WTC11 (cell line): ENCODE results near the gene FAM163A. TPM values are rescaled to one million over a fixed set of nuclear protein-coding genes. Genes with fewer than 3 reads are reported as not detected.

Experiments used
- ATAC-seq: fragments of 200-7000 bp; cut with Tn5 transposase; 2 replicates; pipeline ENCODE4 v1.10.0; 2021; ENCODE audit warnings: mild to moderate bottlenecking, moderate library complexity
- CTCF ChIA-PET: fragments of 300-600 bp; sonication (Branson Sonifier 250); formaldehyde crosslinking; loops from one replicate; lab custom pipeline; 2021; ENCODE audit warnings: antibody characterized with exemption; lab: Charles Lee
- POLR2A ChIA-PET: fragments of 350-600 bp; sonication (Branson Sonifier 250); formaldehyde crosslinking; loops from one replicate; lab custom pipeline; 2021; ENCODE audit warnings: antibody characterized with exemption; lab: Charles Lee
- DNase-seq: peaks from one replicate; pipeline ENCODE4 v3.0.0; 2021; ENCODE audit warnings: low spot score
- H3K27ac Mint-ChIP-seq: 2 replicates; pipeline ENCODE4 v1.8.0; 2021; ENCODE audit warnings: mixed read lengths
- H3K27me3 Mint-ChIP-seq: 2 replicates; pipeline ENCODE4 v1.8.0; 2021; ENCODE audit warnings: low read depth, mild to moderate bottlenecking, moderate library complexity, mixed read lengths
- H3K36me3 Mint-ChIP-seq: 2 replicates; pipeline ENCODE4 v1.8.0; 2021; ENCODE audit warnings: mixed read lengths
- H3K4me1 Mint-ChIP-seq: 2 replicates; pipeline ENCODE4 v1.8.0; 2022; ENCODE audit warnings: mixed read lengths
- H3K4me3 Mint-ChIP-seq: 2 replicates; pipeline ENCODE4 v1.8.0; 2021; ENCODE audit warnings: mild to moderate bottlenecking, moderate library complexity, mixed read lengths
- H3K9me3 Mint-ChIP-seq: 2 replicates; pipeline ENCODE4 v1.8.0; 2021; ENCODE audit warnings: mixed read lengths
- ATF2 ChIP-seq: sonication (generic); formaldehyde crosslinking; IDR thresholded peaks from 2 replicates; pipeline ENCODE4 v1.8.1; 2022; ENCODE audit warnings: low read depth, missing genetic modification reagents, borderline replicate concordance
- CREB1 ChIP-seq: sonication (generic); formaldehyde crosslinking; IDR thresholded peaks from 2 replicates; pipeline ENCODE4 v1.8.0; 2023; ENCODE audit warnings: mild to moderate bottlenecking, missing genetic modification reagents
- E2F5 ChIP-seq: sonication (generic); formaldehyde crosslinking; IDR thresholded peaks from 2 replicates; pipeline ENCODE4 v1.8.1; 2022; ENCODE audit warnings: mild to moderate bottlenecking, moderate library complexity, missing genetic modification reagents
- ELF4 ChIP-seq: sonication (generic); formaldehyde crosslinking; IDR thresholded peaks from 2 replicates; pipeline ENCODE4 v1.8.1; 2022; ENCODE audit warnings: low read depth, mild to moderate bottlenecking, moderate library complexity, missing genetic modification reagents
- ESRRA ChIP-seq: sonication (generic); formaldehyde crosslinking; IDR thresholded peaks from 2 replicates; pipeline ENCODE4 v1.8.1; 2022; ENCODE audit warnings: mild to moderate bottlenecking, missing genetic modification reagents, borderline replicate concordance
- ETV6 ChIP-seq: sonication (generic); formaldehyde crosslinking; IDR thresholded peaks from 2 replicates; pipeline ENCODE4 v1.8.1; 2022; ENCODE audit warnings: mild to moderate bottlenecking, missing genetic modification reagents
- FOXK1 ChIP-seq: sonication (generic); formaldehyde crosslinking; IDR thresholded peaks from 2 replicates; pipeline ENCODE4 v1.8.0; 2022; ENCODE audit warnings: mild to moderate bottlenecking, moderate library complexity, missing genetic modification reagents
- GRHL2 ChIP-seq: fragments of 250-450 bp; sonication (Bioruptor Pico); IDR thresholded peaks from 2 replicates; pipeline ENCODE4 v1.8.0; 2022; ENCODE audit warnings: mild to moderate bottlenecking, moderate library complexity; ENCODE audit not compliant: insufficient replicate concordance, severe bottlenecking
- JUN ChIP-seq: sonication (generic); formaldehyde crosslinking; IDR thresholded peaks from 2 replicates; pipeline ENCODE4 v1.8.0; 2023; ENCODE audit warnings: mild to moderate bottlenecking, missing genetic modification reagents
- KAT7 ChIP-seq: sonication (generic); formaldehyde crosslinking; IDR thresholded peaks from 2 replicates; pipeline ENCODE4 v1.8.1; 2023; ENCODE audit warnings: missing genetic modification reagents, mild to moderate bottlenecking, borderline replicate concordance
- MYBL2 ChIP-seq: sonication (generic); formaldehyde crosslinking; IDR thresholded peaks from 2 replicates; pipeline ENCODE4 v1.8.1; 2023; ENCODE audit warnings: mild to moderate bottlenecking, moderate library complexity, missing genetic modification reagents
- NFYB ChIP-seq: sonication (generic); formaldehyde crosslinking; conservative IDR thresholded peaks from 2 replicates; pipeline ENCODE4 v1.8.0; 2022; ENCODE audit warnings: low read depth, missing genetic modification reagents
- NR3C1 ChIP-seq: sonication (generic); formaldehyde crosslinking; conservative IDR thresholded peaks from 2 replicates; pipeline ENCODE4 v1.8.1; 2023; ENCODE audit warnings: low read depth, mild to moderate bottlenecking, missing genetic modification reagents
- OVOL2 ChIP-seq: fragments of 250-450 bp; sonication (Bioruptor Pico); IDR thresholded peaks from 2 replicates; pipeline ENCODE4 v1.9.0; 2021; ENCODE audit warnings: mild to moderate bottlenecking, borderline replicate concordance
- PRRX2 ChIP-seq: fragments of 250-450 bp; sonication (Bioruptor Pico); IDR thresholded peaks from 2 replicates; pipeline ENCODE4 v1.8.0; 2021; ENCODE audit warnings: mild to moderate bottlenecking
- RELA ChIP-seq: sonication (generic); formaldehyde crosslinking; IDR thresholded peaks from 2 replicates; pipeline ENCODE4 v1.8.1; 2022; ENCODE audit warnings: missing genetic modification reagents, mild to moderate bottlenecking, borderline replicate concordance
- SMAD3 ChIP-seq: sonication (generic); formaldehyde crosslinking; IDR thresholded peaks from 2 replicates; pipeline ENCODE4 v1.8.0; 2022; ENCODE audit warnings: missing genetic modification reagents, mild to moderate bottlenecking, borderline replicate concordance
- SMAD4 ChIP-seq: sonication (generic); formaldehyde crosslinking; IDR thresholded peaks from 2 replicates; pipeline ENCODE4 v1.8.0; 2022; ENCODE audit warnings: mild to moderate bottlenecking, missing genetic modification reagents
- SOX15 ChIP-seq: fragments of 250-450 bp; sonication (Bioruptor Pico); IDR thresholded peaks from 2 replicates; pipeline ENCODE4 v1.9.0; 2021; ENCODE audit warnings: mild to moderate bottlenecking
- SP1 ChIP-seq: sonication (generic); formaldehyde crosslinking; conservative IDR thresholded peaks from 2 replicates; pipeline ENCODE4 v1.8.1; 2022; ENCODE audit warnings: missing genetic modification reagents
- TCF7 ChIP-seq: sonication (generic); formaldehyde crosslinking; IDR thresholded peaks from 2 replicates; pipeline ENCODE4 v1.8.0; 2022; ENCODE audit warnings: mild to moderate bottlenecking, low read depth, missing genetic modification reagents, moderate library complexity
- TEAD1 ChIP-seq: sonication (generic); formaldehyde crosslinking; IDR thresholded peaks from 2 replicates; pipeline ENCODE4 v1.8.0; 2022; ENCODE audit warnings: mild to moderate bottlenecking, missing genetic modification reagents
- TEAD4 ChIP-seq: sonication (generic); formaldehyde crosslinking; IDR thresholded peaks from 2 replicates; pipeline ENCODE4 v1.8.0; 2022; ENCODE audit warnings: mild to moderate bottlenecking, missing genetic modification reagents
- ZNF423 ChIP-seq: fragments of 250-450 bp; sonication (Bioruptor Pico); IDR thresholded peaks from 2 replicates; pipeline ENCODE4 v2.1.2; 2022; ENCODE audit warnings: mild to moderate bottlenecking, moderate library complexity
- total RNA-seq: library from RNA; stranded (reverse); gene quantifications from 3 replicates; pipeline ENCODE4 v1.2.3, GENCODE V29; 2021
- TF ChIP-seq, protein P1 (sequence below): sonication (generic); formaldehyde crosslinking; IDR thresholded peaks from 2 replicates; pipeline ENCODE4 v1.8.1; 2023; ENCODE audit warnings: mild to moderate bottlenecking, moderate library complexity, missing genetic modification reagents
- TF ChIP-seq, protein P2 (sequence below): sonication (generic); formaldehyde crosslinking; IDR thresholded peaks from 2 replicates; pipeline ENCODE4 v1.8.1; 2022; ENCODE audit warnings: low read depth, mild to moderate bottlenecking, moderate library complexity, missing genetic modification reagents, borderline replicate concordance

Gene FAM163A
- total RNA-seq, 1 experiment from 2014 or later, result 0.07 TPM

DNA sequence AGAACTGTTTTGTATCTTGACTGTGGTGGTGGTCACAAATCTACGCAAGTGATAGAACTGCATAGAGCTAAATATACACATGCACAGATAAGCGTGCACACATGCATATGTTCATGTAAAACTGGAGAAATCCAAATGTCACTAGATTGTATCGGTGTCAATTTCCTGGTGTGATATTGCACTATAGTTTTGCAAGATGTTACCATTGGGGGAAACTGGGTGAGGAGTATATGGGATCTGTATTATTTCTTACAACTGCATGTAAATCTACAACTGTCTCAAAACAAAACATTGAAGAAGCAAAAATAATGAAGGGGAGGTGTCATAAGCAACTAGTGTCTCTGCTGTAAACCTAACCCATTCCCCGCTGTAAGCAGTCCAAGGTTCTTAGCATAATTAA, 30.2 kb downstream of the FAM163A start:
- H3K27ac Mint-ChIP-seq, result no peak overlapping the region
- no peak for DNase-seq
- H3K36me3 Mint-ChIP-seq, result 0 out of 2 replicates have a peak, but pooled peaks cover 1% of the 10 kb centered on the region
- TF ChIP-seq E2F5 (CRISPR knock-in tag) (no peak), SMAD3 (CRISPR knock-in tag) (no peak)
- TF ChIP-seq, all 79 proteins: peak for 0
- H3K9me3 Mint-ChIP-seq, result peaks cover 10% of the 10 kb centered on the region
- H3K27me3 Mint-ChIP-seq, result no peaks in the 10 kb centered on the region
- H3K4me3 Mint-ChIP-seq, result no peak overlapping the region
- CTCF ChIA-PET, result interaction anchor here (1.5 to 5.5 kb wide), 3 partner anchors 36 to 41 kb away, joined by 9 to 35 read pairs (median 18); no protein-coding TSS in a partner anchor
- H3K4me1 Mint-ChIP-seq, result peaks cover 3% of the 10 kb centered on the region
- no peak for ATAC-seq
- POLR2A ChIA-PET, result no interaction called here

GRCh38 chr1:179774000-179774399, 30.9 kb downstream of the FAM163A start:
- Mint-ChIP-seq H3K4me1 (peaks cover 3% of the 10 kb centered on the region), H3K9me3 (peaks cover 8% of the 10 kb centered on the region), H3K4me3 (no peak overlapping the region), H3K27me3 (no peaks in the 10 kb centered on the region), H3K36me3 (no peaks in the 10 kb centered on the region), H3K27ac (no peak overlapping the region)
- no peak for ATAC-seq
- CTCF ChIA-PET, result interaction anchor here (1.3 to 5.5 kb wide), 4 partner anchors 36 to 182 kb away, joined by 5 to 35 read pairs (median 8); partner anchors contain the start of gene TDRD5
- POLR2A ChIA-PET, result no interaction called here
- TF ChIP-seq JUN (CRISPR knock-in tag) (no peak), ESRRA (CRISPR knock-in tag) (no peak), TEAD1 (CRISPR knock-in tag) (no peak), TCF7 (CRISPR knock-in tag) (no peak), ETV6 (CRISPR knock-in tag) (no peak), SOX15 (CRISPR knock-in tag) (no peak), SP1 (no peak), CREB1 (CRISPR knock-in tag) (no peak), NFYB (CRISPR knock-in tag) (no peak), E2F5 (CRISPR knock-in tag) (no peak), KAT7 (CRISPR knock-in tag) (no peak), TEAD4 (CRISPR knock-in tag) (no peak), PRRX2 (CRISPR knock-in tag) (no peak), ELF4 (CRISPR knock-in tag) (no peak)
- TF ChIP-seq, protein P1, sequence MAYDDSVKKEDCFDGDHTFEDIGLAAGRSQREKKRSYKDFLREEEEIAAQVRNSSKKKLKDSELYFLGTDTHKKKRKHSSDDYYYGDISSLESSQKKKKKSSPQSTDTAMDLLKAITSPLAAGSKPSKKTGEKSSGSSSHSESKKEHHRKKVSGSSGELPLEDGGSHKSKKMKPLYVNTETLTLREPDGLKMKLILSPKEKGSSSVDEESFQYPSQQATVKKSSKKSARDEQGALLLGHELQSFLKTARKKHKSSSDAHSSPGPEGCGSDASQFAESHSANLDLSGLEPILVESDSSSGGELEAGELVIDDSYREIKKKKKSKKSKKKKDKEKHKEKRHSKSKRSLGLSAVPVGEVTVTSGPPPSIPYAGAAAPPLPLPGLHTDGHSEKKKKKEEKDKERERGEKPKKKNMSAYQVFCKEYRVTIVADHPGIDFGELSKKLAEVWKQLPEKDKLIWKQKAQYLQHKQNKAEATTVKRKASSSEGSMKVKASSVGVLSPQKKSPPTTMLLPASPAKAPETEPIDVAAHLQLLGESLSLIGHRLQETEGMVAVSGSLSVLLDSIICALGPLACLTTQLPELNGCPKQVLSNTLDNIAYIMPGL, result no peak
- TF ChIP-seq, protein P2, sequence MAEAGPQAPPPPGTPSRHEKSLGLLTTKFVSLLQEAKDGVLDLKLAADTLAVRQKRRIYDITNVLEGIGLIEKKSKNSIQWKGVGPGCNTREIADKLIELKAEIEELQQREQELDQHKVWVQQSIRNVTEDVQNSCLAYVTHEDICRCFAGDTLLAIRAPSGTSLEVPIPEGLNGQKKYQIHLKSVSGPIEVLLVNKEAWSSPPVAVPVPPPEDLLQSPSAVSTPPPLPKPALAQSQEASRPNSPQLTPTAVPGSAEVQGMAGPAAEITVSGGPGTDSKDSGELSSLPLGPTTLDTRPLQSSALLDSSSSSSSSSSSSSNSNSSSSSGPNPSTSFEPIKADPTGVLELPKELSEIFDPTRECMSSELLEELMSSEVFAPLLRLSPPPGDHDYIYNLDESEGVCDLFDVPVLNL, result no peak
- no peak for DNase-seq

- no peak overlapping the region for H3K4me3 Mint-ChIP-seq
- H3K27ac Mint-ChIP-seq, result no peak overlapping the region
- DNase-seq, result no peak
- ChIA-PET CTCF (interaction anchor here (1.3 to 5.5 kb wide), 4 partner anchors 35 to 183 kb away, joined by 5 to 35 read pairs (median 8); partner anchors contain the start of gene TDRD5), POLR2A (no interaction called here)
- peaks cover 3% of the 10 kb centered on the region for H3K4me1 Mint-ChIP-seq
- ATAC-seq, result no peak
- peaks cover 8% of the 10 kb centered on the region for H3K9me3 Mint-ChIP-seq
- H3K36me3 Mint-ChIP-seq, result no peaks in the 10 kb centered on the region
- H3K27me3 Mint-ChIP-seq, result no peaks in the 10 kb centered on the region
- no peak for TF ChIP-seq ATF2 (CRISPR knock-in tag)
- TF ChIP-seq GRHL2 (CRISPR knock-in tag), result no peak
- no peak for TF ChIP-seq ETV6 (CRISPR knock-in tag)
- TF ChIP-seq, protein P1, result no peak
- TF ChIP-seq NR3C1 (CRISPR knock-in tag), result no peak
- TF ChIP-seq OVOL2, result no peak
- TF ChIP-seq ZNF423 (CRISPR knock-in tag), result no peak
- no peak for TF ChIP-seq RELA (CRISPR knock-in tag)
- no peak for TF ChIP-seq MYBL2
- no peak for TF ChIP-seq SMAD4
- TF ChIP-seq TEAD1 (CRISPR knock-in tag), result no peak
- no peak for TF ChIP-seq FOXK1 (CRISPR knock-in tag)
Measured at GRCh38 chr1:179774566-179774965, 31.5 kb downstream of the FAM163A start.
